ENCODE results near the gene MRPL10. TPM values are rescaled to one million over a fixed set of nuclear protein-coding genes. Genes with fewer than 3 reads are reported as not detected.
A peak's percentile ranks its signal among the peaks of the same experiment; 100 is the strongest.

The MRPL10 gene
- total RNA-seq, 3 donors from 2014 or later, result 35.0 to 43.5 (median 36.7) TPM

GRCh38 chr17:47872019-47872650 lies 40.8 kb upstream of the MRPL10 start:
- no peaks in the 10 kb centered on the region for H3K36me3 ChIP-seq
- peaks cover 5 to 17% of the 10 kb centered on the region in 2 donors for H3K4me1 ChIP-seq
- peaks cover 0 to 3% of the 10 kb centered on the region in 2 donors for H3K27me3 ChIP-seq
- no peaks in the 10 kb centered on the region for H3K9me3 ChIP-seq
- H3K27ac ChIP-seq, result peak overlapping the region; percentile 69 to 74
- intact Hi-C loops (cut with DNase I; ENCODE audit: low total_unique reads), result no loop called here
- TF ChIP-seq, protein P1, sequence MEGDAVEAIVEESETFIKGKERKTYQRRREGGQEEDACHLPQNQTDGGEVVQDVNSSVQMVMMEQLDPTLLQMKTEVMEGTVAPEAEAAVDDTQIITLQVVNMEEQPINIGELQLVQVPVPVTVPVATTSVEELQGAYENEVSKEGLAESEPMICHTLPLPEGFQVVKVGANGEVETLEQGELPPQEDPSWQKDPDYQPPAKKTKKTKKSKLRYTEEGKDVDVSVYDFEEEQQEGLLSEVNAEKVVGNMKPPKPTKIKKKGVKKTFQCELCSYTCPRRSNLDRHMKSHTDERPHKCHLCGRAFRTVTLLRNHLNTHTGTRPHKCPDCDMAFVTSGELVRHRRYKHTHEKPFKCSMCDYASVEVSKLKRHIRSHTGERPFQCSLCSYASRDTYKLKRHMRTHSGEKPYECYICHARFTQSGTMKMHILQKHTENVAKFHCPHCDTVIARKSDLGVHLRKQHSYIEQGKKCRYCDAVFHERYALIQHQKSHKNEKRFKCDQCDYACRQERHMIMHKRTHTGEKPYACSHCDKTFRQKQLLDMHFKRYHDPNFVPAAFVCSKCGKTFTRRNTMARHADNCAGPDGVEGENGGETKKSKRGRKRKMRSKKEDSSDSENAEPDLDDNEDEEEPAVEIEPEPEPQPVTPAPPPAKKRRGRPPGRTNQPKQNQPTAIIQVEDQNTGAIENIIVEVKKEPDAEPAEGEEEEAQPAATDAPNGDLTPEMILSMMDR (IDR thresholded peaks at IDR 0.05), result no peak
- TF ChIP-seq POLR2AphosphoS5 (IDR thresholded peaks at IDR 0.05) (no peak), POLR2A (IDR thresholded peaks at IDR 0.05) (no peak)
- peak overlapping the region in 2 of 3 donors; percentile 41 to 59 for H3K4me3 ChIP-seq
- peak in 1 of 2 donors; percentile 68 for DNase-seq (ENCODE audit: low spot score in 2 of 2)

DNA sequence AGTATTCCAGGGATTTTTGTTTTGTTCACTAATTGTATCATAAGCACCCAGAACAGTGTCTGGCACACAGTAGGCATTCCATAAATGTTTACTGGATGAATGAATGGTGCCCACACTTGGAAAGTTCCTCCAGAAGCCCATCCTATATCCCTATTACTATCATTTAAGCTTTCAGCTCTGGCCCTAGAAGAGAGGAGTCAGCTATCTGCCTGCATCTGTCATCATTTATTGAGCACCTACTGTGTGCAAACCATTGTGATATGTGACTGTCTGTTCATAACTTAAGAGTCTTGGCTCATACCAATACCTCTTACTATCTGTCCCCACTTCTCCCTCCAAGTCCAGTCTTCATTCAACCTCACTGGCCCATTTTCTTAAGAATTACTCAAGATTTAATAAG lies 39.7 kb upstream of the MRPL10 start:
- peaks cover 0 to 3% of the 10 kb centered on the region in 2 donors for H3K27me3 ChIP-seq
- no peaks in the 10 kb centered on the region for H3K9me3 ChIP-seq
- TF ChIP-seq POLR2AphosphoS5 (IDR thresholded peaks at IDR 0.05), result no peak
- TF ChIP-seq POLR2A (IDR thresholded peaks at IDR 0.05), result no peak
- TF ChIP-seq, protein P1 (IDR thresholded peaks at IDR 0.05), result no peak
- H3K4me1 ChIP-seq, result peaks cover 5 to 27% of the 10 kb centered on the region in 2 donors
- no peak overlapping the region for H3K4me3 ChIP-seq
- intact Hi-C loops (cut with DNase I; ENCODE audit: low total_unique reads), result no loop called here
- H3K36me3 ChIP-seq, result no peaks in the 10 kb centered on the region
- H3K27ac ChIP-seq, result no peak overlapping the region
- DNase-seq (ENCODE audit: low spot score in 2 of 2), result no peak

- peaks cover 5 to 26% of the 10 kb centered on the region in 2 donors for H3K4me1 ChIP-seq
- intact Hi-C loops (cut with DNase I; ENCODE audit: low total_unique reads), result no loop called here
- H3K9me3 ChIP-seq, result no peaks in the 10 kb centered on the region
- TF ChIP-seq, protein P1 (IDR thresholded peaks at IDR 0.05), result no peak
- no peak for TF ChIP-seq POLR2AphosphoS5 (IDR thresholded peaks at IDR 0.05)
- TF ChIP-seq POLR2A (IDR thresholded peaks at IDR 0.05), result no peak
- no peak overlapping the region for H3K4me3 ChIP-seq
- no peak for DNase-seq (ENCODE audit: low spot score in 2 of 2)
- no peaks in the 10 kb centered on the region for H3K36me3 ChIP-seq
- peaks cover 0 to 3% of the 10 kb centered on the region in 2 donors for H3K27me3 ChIP-seq
- H3K27ac ChIP-seq, result no peak overlapping the region
Measured at GRCh38 chr17:47870056-47870455, 38.7 kb upstream of the MRPL10 start.

- Histone ChIP-seq H3K4me3 (no peak overlapping the region), H3K9me3 (no peaks in the 10 kb centered on the region), H3K4me1 (peaks cover 5 to 21% of the 10 kb centered on the region in 2 donors), H3K27me3 (peaks cover 0 to 3% of the 10 kb centered on the region in 2 donors), H3K27ac (no peak overlapping the region), H3K36me3 (no peaks in the 10 kb centered on the region)
- DNase-seq (ENCODE audit: low spot score in 2 of 2), result no peak
- no peak for TF ChIP-seq POLR2A (IDR thresholded peaks at IDR 0.05)
- TF ChIP-seq, protein P1 (IDR thresholded peaks at IDR 0.05), result no peak
- TF ChIP-seq POLR2AphosphoS5 (IDR thresholded peaks at IDR 0.05), result no peak
- intact Hi-C loops (cut with DNase I; ENCODE audit: low total_unique reads), result no loop called here
Measured at GRCh38 chr17:47869114-47869513, 37.8 kb upstream of the MRPL10 start.

GRCh38 chr17:47867813-47868533 lies 36.6 kb upstream of the MRPL10 start:
- intact Hi-C loops (cut with DNase I; ENCODE audit: low total_unique reads), result no loop called here
- Histone ChIP-seq H3K27me3 (peaks cover 0 to 3% of the 10 kb centered on the region in 2 donors), H3K4me1 (peaks cover 5 to 15% of the 10 kb centered on the region in 2 donors)

More at GRCh38 chr17:47867813-47868533, 36.6 kb upstream of the MRPL10 start:
- H3K4me3 ChIP-seq, result no peak overlapping the region
- no peaks in the 10 kb centered on the region for H3K9me3 ChIP-seq
- no peak overlapping the region for H3K27ac ChIP-seq
- TF ChIP-seq, protein P1 (IDR thresholded peaks at IDR 0.05), result no peak
- no peak for TF ChIP-seq POLR2AphosphoS5 (IDR thresholded peaks at IDR 0.05)
- no peak for TF ChIP-seq POLR2A (IDR thresholded peaks at IDR 0.05)
- no peaks in the 10 kb centered on the region for H3K36me3 ChIP-seq
- DNase-seq (ENCODE audit: low spot score in 2 of 2), result no peak

All from breast epithelium (tissue), 4 donors.